Cortex of kidney (tissue), 1 donor: Measurements from ENCODE around the gene ZNF628.

Experiments used
- DNase-seq: peaks from one replicate; lab custom pipeline; 2025; lab: John Stamatoyannopoulos, UW

Gene ZNF628

GRCh38 chr19:55529636-55530234 lies 53.3 kb downstream of the ZNF628 start:
- DNase-seq, result no peak

- DNase-seq, result no peak
These were observed 54.6 kb downstream of the ZNF628 start for GRCh38 chr19:55530996-55531395.
